SK-N-SH treated with all-trans-retinoic acid at 6 μM for 48 hours (cell line): ENCODE data around the gene DNASE2.

Experiments used
- ATAC-seq: fragments of 200-7000 bp; cut with Tn5 transposase; 3 replicates; pipeline ENCODE4 v1.9.1; 2020; ENCODE audit warnings: mild to moderate bottlenecking, moderate library complexity
- ARNTL ChIP-seq: fragments of 450-650 bp; formaldehyde crosslinking; IDR thresholded peaks from 2 replicates; pipeline ENCODE4 v1.5.0; 2020; ENCODE audit warnings: low read depth, mild to moderate bottlenecking, moderate library complexity, borderline replicate concordance
- BACH2 ChIP-seq: fragments of 250-450 bp; sonication (Bioruptor Pico); IDR thresholded peaks from 2 replicates; pipeline ENCODE4 v1.9.0; 2021; ENCODE audit warnings: mild to moderate bottlenecking, borderline replicate concordance
- CREB5 ChIP-seq: fragments of 250-450 bp; sonication (Bioruptor Pico); IDR thresholded peaks from 2 replicates; pipeline ENCODE4 v1.5.1; 2020; ENCODE audit warnings: low read depth, mild to moderate bottlenecking, moderate library complexity
- CSDC2 ChIP-seq: fragments of 250-450 bp; sonication (Bioruptor Pico); IDR thresholded peaks from 2 replicates; pipeline ENCODE4 v1.5.0; 2020; ENCODE audit warnings: mild to moderate bottlenecking, moderate library complexity
- CSRNP3 ChIP-seq: fragments of 250-450 bp; sonication (Bioruptor Pico); IDR thresholded peaks from 2 replicates; pipeline ENCODE4 v1.5.1; 2021; ENCODE audit warnings: mild to moderate bottlenecking, moderate library complexity
- ESRRG ChIP-seq: fragments of 250-450 bp; sonication (Bioruptor Pico); IDR thresholded peaks from 2 replicates; pipeline ENCODE4 v1.6.1; 2021; ENCODE audit warnings: mild to moderate bottlenecking
- GLIS3 ChIP-seq: fragments of 250-450 bp; sonication (Bioruptor Pico); IDR thresholded peaks from 2 replicates; pipeline ENCODE4 v1.5.0; 2020; ENCODE audit warnings: mild to moderate bottlenecking, moderate library complexity
- ISL1 ChIP-seq: fragments of 250-450 bp; sonication (Bioruptor Pico); IDR thresholded peaks from 2 replicates; pipeline ENCODE4 v2.1.2; 2022; ENCODE audit warnings: mild to moderate bottlenecking, moderate library complexity
- OSR1 ChIP-seq: fragments of 250-450 bp; sonication (Bioruptor Pico); IDR thresholded peaks from 2 replicates; pipeline ENCODE4 v1.8.0; 2022; ENCODE audit warnings: moderate library complexity, mild to moderate bottlenecking, inconsistent platforms
- PATZ1 ChIP-seq: fragments of 250-450 bp; sonication (Bioruptor Pico); IDR thresholded peaks from 2 replicates; pipeline ENCODE4 v1.8.0; 2020; ENCODE audit warnings: mild to moderate bottlenecking, moderate library complexity, borderline replicate concordance
- PPARA ChIP-seq: fragments of 250-450 bp; sonication (Bioruptor Pico); IDR thresholded peaks from 2 replicates; pipeline ENCODE4 v1.5.0; 2020; ENCODE audit warnings: mild to moderate bottlenecking, borderline replicate concordance
- RARB ChIP-seq: fragments of 250-450 bp; sonication (Bioruptor Pico); IDR thresholded peaks from 2 replicates; pipeline ENCODE4 v1.8.0; 2021; ENCODE audit warnings: mild to moderate bottlenecking, moderate library complexity
- TCF4 ChIP-seq: fragments of 250-450 bp; sonication (Bioruptor Pico); IDR thresholded peaks from 2 replicates; pipeline ENCODE4 v1.8.0; 2021; ENCODE audit warnings: mild to moderate bottlenecking, moderate library complexity, borderline replicate concordance
- TOX ChIP-seq: fragments of 250-450 bp; sonication (Bioruptor Pico); IDR thresholded peaks from 2 replicates; pipeline ENCODE4 v1.8.0; 2021; ENCODE audit warnings: mild to moderate bottlenecking, moderate library complexity, borderline replicate concordance
- TSHZ2 ChIP-seq: fragments of 250-450 bp; sonication (Bioruptor Pico); IDR thresholded peaks from 2 replicates; pipeline ENCODE4 v1.5.0; 2020; ENCODE audit warnings: mild to moderate bottlenecking, moderate library complexity
- ZC3H10 ChIP-seq: fragments of 250-450 bp; sonication (Bioruptor Pico); IDR thresholded peaks from 2 replicates; pipeline ENCODE4 v1.5.1; 2021; ENCODE audit warnings: mild to moderate bottlenecking, moderate library complexity
- ZFP3 ChIP-seq: fragments of 250-450 bp; sonication (Bioruptor Pico); IDR thresholded peaks from 2 replicates; pipeline ENCODE4 v1.5.0; 2020; ENCODE audit warnings: mild to moderate bottlenecking, moderate library complexity
- ZFP30 ChIP-seq: fragments of 450-650 bp; formaldehyde crosslinking; IDR thresholded peaks from 2 replicates; pipeline ENCODE4 v1.5.0; 2022; ENCODE audit warnings: mild to moderate bottlenecking, moderate library complexity
- ZNF565 ChIP-seq: fragments of 450-650 bp; formaldehyde crosslinking; conservative IDR thresholded peaks from 2 replicates; pipeline ENCODE4 v1.5.0; 2020; ENCODE audit warnings: low read depth, mild to moderate bottlenecking, moderate library complexity
- ZNF70 ChIP-seq: fragments of 450-650 bp; formaldehyde crosslinking; IDR thresholded peaks from 2 replicates; pipeline ENCODE4 v1.5.0; 2020; ENCODE audit warnings: mild to moderate bottlenecking, moderate library complexity
- ZNF8 ChIP-seq: fragments of 450-650 bp; formaldehyde crosslinking; IDR thresholded peaks from 2 replicates; pipeline ENCODE4 v1.5.0; 2020; ENCODE audit warnings: mild to moderate bottlenecking, moderate library complexity

DNASE2 gene

GRCh38 chr19:12842511-12842910 lies 38.7 kb downstream of the DNASE2 start:
- ATAC-seq: no peak
- TF ChIP-seq BACH2 (no peak), ZFP3 (CRISPR knock-in tag) (no peak), ZFP30 (CRISPR knock-in tag) (no peak), ISL1 (CRISPR knock-in tag) (no peak), ZNF70 (CRISPR knock-in tag) (no peak), GLIS3 (CRISPR knock-in tag) (no peak), ARNTL (CRISPR knock-in tag) (no peak)
- TF ChIP-seq, all 23 proteins: peak for 0

- TF ChIP-seq ZNF8 (CRISPR knock-in tag) (no peak), TSHZ2 (no peak), GLIS3 (CRISPR knock-in tag) (no peak), ZNF565 (CRISPR knock-in tag) (no peak), ISL1 (CRISPR knock-in tag) (no peak), TCF4 (CRISPR knock-in tag) (no peak), ESRRG (CRISPR knock-in tag) (no peak), BACH2 (no peak), ZNF70 (CRISPR knock-in tag) (no peak), CREB5 (CRISPR knock-in tag) (no peak), TOX (CRISPR knock-in tag) (no peak), PATZ1 (CRISPR knock-in tag) (no peak), CSDC2 (CRISPR knock-in tag) (no peak), CSRNP3 (CRISPR knock-in tag) (no peak), PPARA (CRISPR knock-in tag) (no peak), RARB (CRISPR knock-in tag) (no peak), OSR1 (CRISPR knock-in tag) (no peak), ZC3H10 (CRISPR knock-in tag) (no peak), ZFP30 (CRISPR knock-in tag) (no peak), ARNTL (CRISPR knock-in tag) (no peak)
- TF ChIP-seq, all 23 proteins: peak for 0
- ATAC-seq: no peak
These were observed 40.2 kb downstream of the DNASE2 start for GRCh38 chr19:12841094-12841493.

GRCh38 chr19:12840091-12841079 lies 40.9 kb downstream of the DNASE2 start:
- ATAC-seq: peak; percentile 58

More at GRCh38 chr19:12840091-12841079, 40.9 kb downstream of the DNASE2 start:
- no peak for TF ChIP-seq GLIS3 (CRISPR knock-in tag)
